ENCODE data around the gene FNDC3B.
"Not testable (repeated sequence)": the region's sequence is repeated elsewhere in the genome, so short reads cannot be mapped to it uniquely, and the experiment has no call there.

FNDC3B gene

DNA sequence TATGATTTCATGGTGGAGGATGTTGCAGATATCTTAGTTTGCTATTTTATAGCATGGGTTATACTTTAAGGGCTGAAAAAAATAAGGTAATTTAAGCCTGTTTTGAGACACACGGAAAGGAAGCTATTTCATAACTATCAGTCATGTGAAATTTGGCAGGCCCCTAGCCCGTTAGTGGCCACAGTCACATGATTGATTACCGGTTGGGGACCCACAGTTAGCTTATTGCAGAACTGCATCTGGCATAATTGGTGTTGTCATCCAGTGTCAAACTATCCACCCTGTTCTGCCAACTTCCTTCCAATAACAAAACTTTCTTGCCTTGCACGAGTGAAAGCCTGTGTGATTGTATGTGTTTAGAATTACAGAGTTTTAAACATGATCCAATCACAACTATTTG lies 35.2 kb downstream of the FNDC3B start:
- peak; percentile 78 to 90 (median 84) for DNase-seq

DNA sequence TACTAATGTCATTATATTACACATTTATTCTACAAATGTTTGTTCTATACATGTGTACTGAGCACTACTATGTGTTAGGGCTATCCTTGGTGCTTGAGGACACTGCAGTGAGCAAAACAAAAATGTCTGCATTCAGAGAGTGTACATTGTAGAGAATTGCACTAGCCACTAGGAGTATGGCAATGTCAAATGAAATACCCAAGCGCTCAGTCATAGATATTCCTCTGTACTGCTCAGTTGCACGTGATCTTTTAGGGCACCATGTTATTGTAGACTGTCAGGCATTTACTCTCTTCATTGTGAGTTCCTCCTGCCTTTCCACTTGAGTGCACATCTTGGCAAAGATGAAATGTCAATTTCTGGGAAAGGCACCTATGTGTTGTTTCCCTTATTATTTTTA lies 36.8 kb downstream of the FNDC3B start:
- DNase-seq: no peak

DNA sequence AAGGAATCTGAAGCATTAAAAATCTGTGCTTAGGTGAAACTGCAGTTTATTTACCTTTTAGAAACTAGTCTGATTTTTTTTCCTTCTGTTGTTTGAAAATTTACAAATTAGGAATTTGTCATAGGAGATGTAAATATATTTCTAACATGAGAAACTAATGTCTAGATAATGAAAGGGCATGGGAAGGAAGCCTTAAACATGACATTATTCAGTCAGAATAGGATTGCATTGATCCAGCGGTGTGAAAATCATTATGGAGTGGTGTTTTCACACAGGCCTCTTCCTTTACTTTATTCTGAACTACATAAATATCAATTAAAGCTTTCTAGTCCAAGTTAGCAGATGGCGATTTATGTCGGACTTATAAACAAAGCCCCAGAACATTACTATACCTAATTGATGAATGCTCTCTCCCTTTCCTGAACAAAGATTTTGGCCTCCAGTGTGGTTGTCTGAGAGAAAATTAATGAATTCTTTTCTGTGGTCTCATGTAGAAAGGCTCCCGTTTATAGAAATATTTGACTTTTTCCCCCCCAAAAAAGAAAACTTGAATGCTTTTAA lies 37.9 kb downstream of the FNDC3B start:
- DNase-seq: no peak

DNA sequence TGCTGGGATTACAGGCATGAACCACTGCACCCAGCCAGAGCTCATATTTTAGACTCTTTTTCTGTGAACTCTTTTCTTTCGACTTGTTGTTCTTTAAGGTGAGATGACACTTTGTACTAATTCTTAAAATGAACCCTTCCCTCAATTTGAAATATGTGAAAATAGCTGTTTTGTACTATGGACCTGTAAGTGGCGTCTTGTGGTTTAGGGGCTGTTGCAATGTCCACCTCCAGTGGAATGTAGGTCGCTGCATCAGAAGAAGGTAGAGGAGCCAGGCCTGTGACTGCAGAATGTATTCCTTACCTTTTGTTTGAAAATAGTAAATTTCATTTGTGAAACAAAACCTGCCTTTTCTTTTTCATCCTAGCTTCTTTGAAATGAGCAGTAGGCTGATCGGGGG lies 38.9 kb downstream of the FNDC3B start:
- no peak for DNase-seq

DNA sequence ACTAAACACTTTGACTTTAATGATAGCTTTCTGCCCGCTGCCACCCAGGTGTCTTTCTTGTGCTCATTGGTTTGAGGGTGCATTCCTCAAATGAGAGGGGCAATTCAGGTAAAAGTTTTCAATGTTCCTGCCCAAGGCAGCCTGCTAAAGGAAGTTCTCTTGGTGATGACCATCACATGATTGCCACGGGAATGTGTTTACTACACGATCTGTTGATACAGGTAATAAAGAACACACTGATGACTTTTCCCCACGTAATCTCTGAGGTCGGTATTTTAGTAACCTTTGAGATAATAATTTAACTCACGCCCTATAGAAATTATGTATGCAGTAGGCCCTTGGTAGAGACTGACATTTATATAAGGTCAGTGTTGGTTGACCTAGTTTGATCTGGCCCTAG lies 39.3 kb downstream of the FNDC3B start:
- no peak for DNase-seq

DNA sequence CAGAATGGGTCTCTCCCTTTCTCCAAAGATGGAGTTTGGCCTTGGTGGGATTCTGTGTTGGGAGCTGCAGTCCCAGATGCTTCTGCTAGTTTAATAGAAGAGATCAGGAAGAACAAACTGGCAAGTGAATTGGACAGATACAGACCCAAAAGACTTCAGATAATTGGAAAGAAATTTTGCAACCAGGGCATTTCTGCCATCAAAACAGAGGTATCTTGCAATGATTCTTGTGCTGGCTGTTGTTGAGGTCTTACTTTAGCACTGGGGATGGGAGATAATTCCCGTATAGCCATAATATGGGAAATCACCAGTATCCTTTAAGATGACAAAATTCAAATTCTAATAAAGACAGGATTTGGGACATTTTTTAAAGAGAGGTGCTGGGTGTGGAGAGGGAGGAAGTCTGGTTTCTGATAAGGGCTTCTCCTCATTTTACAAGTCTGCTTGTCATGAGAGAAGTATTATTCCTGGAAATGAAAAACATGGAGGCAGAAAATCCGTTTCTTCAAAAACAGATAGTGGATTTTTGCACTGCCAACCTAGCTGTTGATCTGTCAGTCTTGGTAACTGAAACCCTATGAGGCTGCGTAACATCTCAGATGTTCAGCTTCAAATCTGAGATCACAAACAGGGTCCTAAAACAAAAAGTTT lies 40.1 kb downstream of the FNDC3B start:
- no peak for DNase-seq

GRCh38 chr3:172080503-172080902 lies 41.1 kb downstream of the FNDC3B start:
- DNase-seq: no peak

GRCh38 chr3:172082269-172082668 lies 42.9 kb downstream of the FNDC3B start:
- DNase-seq: no peak

DNA sequence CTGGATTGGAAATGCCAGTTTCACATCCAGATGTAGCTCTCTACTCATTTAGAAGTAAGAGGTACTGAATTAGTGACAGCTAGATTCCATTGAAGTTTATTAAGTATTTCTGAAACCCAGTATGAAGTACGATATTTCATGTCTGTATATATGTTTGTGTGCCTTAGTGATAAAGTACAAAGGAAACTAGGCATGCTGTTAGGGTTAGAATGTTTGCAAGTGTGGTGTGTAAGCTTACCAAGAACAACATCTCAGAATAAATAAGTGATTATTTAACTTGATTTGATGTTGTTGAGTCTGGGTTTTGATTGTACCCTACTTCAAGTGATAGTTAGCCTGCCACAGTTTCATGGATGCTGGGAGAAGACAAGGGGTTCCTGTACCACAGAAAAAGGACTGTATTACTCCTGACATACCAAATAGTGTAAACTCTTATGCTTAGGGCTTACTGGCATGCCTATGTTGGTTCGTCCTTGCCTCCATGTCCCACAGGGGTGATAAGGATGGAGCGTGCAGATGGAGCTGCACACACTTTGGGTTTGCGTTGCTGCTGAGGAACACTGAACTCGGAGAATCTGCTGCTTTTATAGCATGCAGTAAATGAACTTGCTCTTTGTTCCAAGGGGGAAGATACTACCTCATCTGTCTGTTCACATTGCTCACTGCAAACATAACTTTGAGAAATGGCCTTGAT lies 43.6 kb downstream of the FNDC3B start:
- no peak for DNase-seq

DNA sequence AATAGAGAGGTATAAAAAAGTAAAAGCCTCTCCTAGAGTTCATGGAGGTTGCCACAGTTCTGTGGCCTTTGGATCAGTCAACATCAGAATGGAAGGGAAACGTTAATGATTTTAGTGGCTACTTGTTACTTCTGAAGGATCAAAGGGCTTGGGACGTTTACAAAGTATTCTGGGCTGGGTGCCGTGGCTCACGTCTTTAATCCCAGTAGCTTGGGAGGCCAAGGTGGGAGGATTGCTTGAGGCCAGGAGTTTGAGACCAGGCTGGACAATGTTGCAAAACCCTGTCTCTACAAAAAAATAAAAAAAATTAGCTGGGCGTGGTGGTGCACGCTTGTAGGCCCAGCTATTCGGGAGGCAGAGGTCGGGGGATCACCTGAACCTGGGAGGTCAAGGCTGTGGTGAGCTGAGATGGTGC lies 44.6 kb downstream of the FNDC3B start:
- DNase-seq: no peak

GRCh38 chr3:172084871-172085556 lies 45.6 kb downstream of the FNDC3B start:
- DNase-seq: no peak

DNA sequence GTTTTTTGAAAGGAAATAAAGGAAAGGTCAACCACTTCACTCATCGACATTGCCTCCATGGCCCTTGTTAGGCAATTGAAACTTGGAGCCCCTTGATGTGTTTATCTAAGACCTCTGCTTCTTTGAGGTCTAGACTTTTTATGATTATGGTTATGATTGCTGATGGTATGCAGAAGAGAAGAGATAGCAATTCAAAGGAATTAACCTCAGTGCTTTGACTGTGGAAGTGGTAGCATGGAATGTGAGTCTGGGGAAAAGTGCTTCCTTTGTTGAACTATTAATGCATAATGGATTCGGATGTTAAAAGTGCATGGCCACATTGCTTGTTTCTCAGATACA lies 46.1 kb downstream of the FNDC3B start:
- no peak for DNase-seq

- DNase-seq: no peak
Measured at GRCh38 chr3:172086071-172086470, 46.7 kb downstream of the FNDC3B start.

- no peak for DNase-seq
Measured at GRCh38 chr3:172087198-172087597, 47.8 kb downstream of the FNDC3B start.

DNA sequence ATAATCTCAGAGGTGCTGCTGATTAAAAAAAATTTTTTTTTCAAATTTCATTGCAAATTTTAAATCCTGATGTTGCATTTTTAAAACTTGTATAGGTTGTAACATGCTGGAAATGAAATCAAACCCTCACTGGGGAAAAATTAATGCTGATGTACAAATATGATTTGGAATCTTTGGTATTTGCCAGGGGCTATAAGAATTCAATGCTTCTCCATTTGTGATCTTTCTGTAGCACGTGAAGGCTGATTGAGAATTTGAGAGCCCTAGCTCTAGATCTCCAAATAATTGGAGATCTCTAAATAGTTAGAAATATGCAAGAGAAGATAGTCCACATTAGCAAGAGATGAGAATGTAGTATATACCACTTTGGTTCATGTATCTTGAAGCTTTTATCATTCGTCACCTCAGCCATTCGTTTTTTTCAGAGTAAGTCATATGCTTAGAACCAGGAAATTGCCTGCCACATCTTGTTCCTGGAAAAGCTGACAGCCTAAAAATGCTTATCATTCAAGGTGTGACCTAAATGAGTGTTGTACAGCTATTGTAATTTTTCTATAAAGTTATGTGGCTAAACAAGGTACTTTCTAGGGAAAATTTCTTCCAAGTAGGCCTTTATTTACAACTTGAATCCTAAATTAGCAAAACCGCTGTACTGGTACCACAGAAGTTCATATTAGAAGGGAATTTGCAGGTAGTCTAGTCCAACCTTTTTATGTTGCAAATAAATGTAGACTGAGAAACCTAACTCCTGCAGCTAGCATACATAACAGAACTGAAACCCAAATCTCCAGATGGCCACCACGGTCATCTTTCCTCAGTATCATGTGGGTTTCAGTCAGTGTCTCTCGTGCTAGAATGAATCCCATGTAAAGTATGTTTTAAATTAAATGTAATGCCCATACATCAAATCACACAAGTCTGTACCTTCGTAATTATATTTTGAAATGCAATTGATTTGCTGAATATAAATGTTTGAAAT lies 48.5 kb downstream of the FNDC3B start:
- DNase-seq: peak in 1 of 4 experiments; percentile 38

GRCh38 chr3:172089250-172089649 lies 49.9 kb downstream of the FNDC3B start:
- DNase-seq: no peak

DNA sequence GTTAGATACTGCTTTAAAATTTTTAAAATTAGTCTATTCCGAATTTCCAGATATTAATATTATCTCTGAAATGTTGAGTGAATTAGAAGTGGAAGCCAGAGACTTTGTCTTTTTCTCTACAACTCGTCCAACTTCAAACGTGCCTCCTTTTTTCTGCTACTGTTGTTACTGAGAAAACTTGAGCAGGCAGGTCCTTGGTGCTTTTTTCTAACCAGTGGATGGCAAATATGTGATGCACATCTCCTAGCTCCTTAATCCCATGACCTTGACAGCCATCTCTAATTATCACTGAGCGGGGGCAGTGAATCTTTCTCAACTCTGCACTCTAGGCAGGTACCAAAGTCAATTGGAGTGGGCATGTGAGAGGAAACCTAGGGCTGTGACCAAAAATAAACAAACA lies 50.7 kb downstream of the FNDC3B start:
- DNase-seq: no peak

- no peak for DNase-seq
Measured at GRCh38 chr3:172092658-172093057, 53.3 kb downstream of the FNDC3B start.

DNA sequence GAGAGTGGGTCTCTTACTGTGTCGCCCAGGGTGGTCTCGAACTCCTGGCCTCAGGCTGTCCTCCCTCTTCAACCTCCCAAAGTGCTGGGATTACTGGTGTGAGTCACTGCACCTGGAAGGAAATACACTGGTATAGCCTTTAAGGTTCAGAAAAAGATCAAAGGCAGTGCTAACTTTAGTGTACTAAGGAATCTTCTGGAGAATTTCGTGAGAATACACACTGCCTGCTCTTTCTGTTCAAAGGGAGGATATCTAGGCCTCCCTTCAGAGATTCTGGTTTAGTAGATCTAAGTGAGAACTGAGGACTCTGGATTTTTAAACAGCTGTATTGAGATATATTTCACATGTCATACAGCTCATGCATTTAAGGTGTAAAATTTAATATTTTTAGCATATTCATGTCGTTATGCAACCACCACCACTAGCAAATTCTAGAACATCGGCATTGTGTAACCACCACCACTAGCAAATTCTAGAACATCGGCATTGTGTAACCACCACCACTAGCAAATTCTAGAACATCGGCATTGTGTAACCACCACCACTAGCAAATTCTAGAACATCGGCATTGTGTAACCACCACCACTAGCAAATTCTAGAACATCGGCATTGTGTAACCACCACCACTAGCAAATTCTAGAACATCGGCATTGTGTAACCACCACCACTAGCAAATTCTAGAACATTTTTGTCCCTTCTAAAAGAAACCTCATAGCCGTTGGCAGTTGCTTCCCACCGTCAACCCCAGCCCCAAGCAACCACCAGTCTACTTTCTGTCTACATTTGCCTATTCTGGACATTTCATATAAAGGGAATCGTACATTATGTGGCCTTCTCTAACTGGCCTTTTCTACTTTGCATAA lies 54.4 kb downstream of the FNDC3B start:
- not testable (repeated sequence) for DNase-seq

DNA sequence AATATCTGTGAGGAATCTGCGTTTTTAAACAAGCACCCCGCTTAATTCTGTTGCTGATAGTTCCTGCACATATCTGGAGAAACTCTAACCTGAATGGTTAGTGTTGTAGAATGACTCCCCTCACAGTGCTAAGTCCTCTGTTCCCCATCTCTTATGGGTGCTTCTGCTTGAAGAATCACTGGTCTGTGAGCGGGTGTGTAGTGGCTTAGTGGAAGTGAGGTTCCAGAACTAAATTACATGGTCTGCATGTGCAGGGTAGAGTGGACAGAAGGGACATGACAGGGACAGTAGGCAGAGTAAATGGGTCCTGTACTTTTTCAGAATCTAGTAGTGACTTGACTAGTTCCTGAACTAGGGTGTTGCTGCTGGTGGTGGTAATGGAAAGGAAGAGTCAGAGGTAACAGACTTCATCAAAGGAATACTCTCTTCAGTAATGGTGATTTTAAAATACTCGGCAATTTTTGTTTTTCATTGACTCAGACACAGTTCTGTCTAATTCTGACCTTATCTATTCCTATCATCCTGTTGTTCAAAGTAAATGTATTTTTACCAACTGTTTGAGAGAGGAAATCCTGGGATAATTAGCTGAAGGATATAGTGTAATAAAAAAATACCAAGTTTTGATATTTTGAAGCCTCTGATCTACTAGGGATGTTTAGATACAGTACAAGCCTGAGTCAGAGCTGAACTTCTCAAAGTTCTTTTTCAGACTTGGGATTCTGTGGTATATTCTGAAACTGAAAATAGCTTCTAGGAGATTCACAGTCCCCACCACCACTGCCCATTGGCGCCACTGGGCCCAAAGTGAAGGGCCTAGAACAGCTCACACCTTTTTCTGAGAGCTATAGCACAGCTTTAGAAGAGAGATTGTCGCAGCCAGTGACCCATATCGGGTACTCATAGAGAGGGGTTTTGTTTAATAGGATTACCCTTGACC lies 55.5 kb downstream of the FNDC3B start:
- no peak for DNase-seq

Measured in suppressor macrophage (primary cell).